ENCODE results near the gene HOXD8. TPM values are rescaled to one million over a fixed set of nuclear protein-coding genes. Genes with fewer than 3 reads are reported as not detected.

HOXD8 gene
- total and polyA plus RNA-seq, 2 of the 8 experiments (the other 6 are each of a cell fraction or from before 2014, with no cell fraction given): not detected

- CTCF ChIA-PET (ENCODE audit: partially characterized antibody): interaction anchor here (0.6 to 7.5 kb wide), 16 partner anchors 10 to 478 kb away, joined by 3 to 60 read pairs (median 5); partner anchors contain the start of genes EVX2, HOXD1 and HOXD4
- POLR2A ChIA-PET (ENCODE audit: partially characterized antibody): no interaction called here
- no peak overlapping the region for H3K27ac ChIP-seq (ENCODE audit: low read depth, low read length)
- TF ChIP-seq CHD1 (IDR thresholded peaks at IDR 0.05; ENCODE audit: low read depth, low read length): no peak
- no peak for TF ChIP-seq CEBPB (IDR thresholded peaks at IDR 0.05; ENCODE audit: low read depth, low read length)
- TF ChIP-seq ATF3 (IDR thresholded peaks at IDR 0.05; ENCODE audit: insufficient read depth, low read depth, low read length): no peak
- TF ChIP-seq BRCA1 (IDR thresholded peaks at IDR 0.05; ENCODE audit: low read depth, low read length): no peak
- no peak for TF ChIP-seq SP2 (IDR thresholded peaks at IDR 0.05; ENCODE audit: low read length)
- no peak for TF ChIP-seq CBX8 (IDR thresholded peaks at IDR 0.05; ENCODE audit: borderline replicate concordance, low read depth, low read length)
- TF ChIP-seq RBBP5 (IDR thresholded peaks at IDR 0.05; ENCODE audit: borderline replicate concordance, low read depth, low read length): no peak
- TF ChIP-seq NANOG (IDR thresholded peaks at IDR 0.05; ENCODE audit: insufficient read depth, low read depth, low read length, poor library complexity, severe bottlenecking): no peak
- no peak for TF ChIP-seq RXRA (IDR thresholded peaks at IDR 0.05; ENCODE audit: insufficient read depth, low read depth, low read length)
- no peak for TF ChIP-seq FOSL1 (IDR thresholded peaks at IDR 0.05; ENCODE audit: insufficient read depth, low read depth, low read length)
- TF ChIP-seq CBX5 (IDR thresholded peaks at IDR 0.05; ENCODE audit: low read depth, low read length): no peak
- TF ChIP-seq RFX5 (IDR thresholded peaks at IDR 0.05; ENCODE audit: borderline replicate concordance, low read depth, low read length): no peak
- TF ChIP-seq, protein P1, sequence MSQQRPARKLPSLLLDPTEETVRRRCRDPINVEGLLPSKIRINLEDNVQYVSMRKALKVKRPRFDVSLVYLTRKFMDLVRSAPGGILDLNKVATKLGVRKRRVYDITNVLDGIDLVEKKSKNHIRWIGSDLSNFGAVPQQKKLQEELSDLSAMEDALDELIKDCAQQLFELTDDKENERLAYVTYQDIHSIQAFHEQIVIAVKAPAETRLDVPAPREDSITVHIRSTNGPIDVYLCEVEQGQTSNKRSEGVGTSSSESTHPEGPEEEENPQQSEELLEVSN (IDR thresholded peaks at IDR 0.05): no peak
Observed at GRCh38 chr2:176174382-176174823, 44.9 kb downstream of the HOXD8 start.

More at GRCh38 chr2:176174382-176174823, 44.9 kb downstream of the HOXD8 start:
- Histone ChIP-seq H2BK15ac (ENCODE audit: low read length) (no peak overlapping the region), H4K91ac (replicated peaks; ENCODE audit: insufficient read length, low read length) (no peak overlapping the region), H3K4me1 (replicated peaks in 1 of 4; ENCODE audit: control insufficient read depth in 3 of 4, insufficient read depth in 4 of 4, low read length in 3 of 4) (peaks cover 3 to 28% (median 16%) of the 10 kb centered on the region in 4 experiments), H3K27me3 (replicated peaks in 1 of 4; ENCODE audit: control insufficient read depth in 3 of 4, extremely low read depth in 1 of 4, insufficient read depth in 3 of 4, low read length in 3 of 4) (peaks cover 94 to 100% (median 99%) of the 10 kb centered on the region in 4 experiments), H3K23me2 (ENCODE audit: low read depth, low read length) (peaks cover 9% of the 10 kb centered on the region; the same call in 1 of the 2 replicates), H2BK120ac (replicated peaks; ENCODE audit: low read depth, low read length) (no peak overlapping the region), H4K8ac (ENCODE audit: extremely low read depth, insufficient read depth, low read length) (no peak overlapping the region), H4K20me1 (replicated peaks in 1 of 2; ENCODE audit: control insufficient read depth in 1 of 2, insufficient read depth in 2 of 2, low read length in 2 of 2) (peaks cover 3 to 39% of the 10 kb centered on the region in 2 experiments), H3K56ac (replicated peaks; ENCODE audit: insufficient read length, low read depth, low read length) (no peak overlapping the region), H3K18ac (ENCODE audit: extremely low read depth, low read length) (peak overlapping the region; percentile 72; the same call in 1 of the 2 replicates), H4K5ac (ENCODE audit: insufficient read length, low read depth, low read length) (no peak overlapping the region), H3K4ac (replicated peaks; ENCODE audit: insufficient read length, low read depth, low read length) (no peak overlapping the region), H2BK20ac (ENCODE audit: low read length) (no peak overlapping the region), H3K23ac (ENCODE audit: insufficient read length) (no peak overlapping the region), H3K79me1 (ENCODE audit: low read depth, low read length) (no peaks in the 10 kb centered on the region), H2AK5ac (ENCODE audit: low read depth, low read length) (no peak overlapping the region), H3K79me2 (ENCODE audit: control insufficient read depth in 1 of 2, insufficient read depth in 2 of 2, low read length in 2 of 2) (no peaks in the 10 kb centered on the region), H2AFZ (ENCODE audit: low read length) (no peak overlapping the region), H3K4me3 (ENCODE audit: extremely low read depth in 1 of 4, insufficient read depth in 2 of 4, low read depth in 3 of 4, low read length in 4 of 4) (peak overlapping the region in 1 of 4 experiments; percentile 45; a peak in 1 of 8 replicates), H2BK5ac (ENCODE audit: low read depth, low read length) (no peak overlapping the region), H2BK12ac (ENCODE audit: low read depth, low read length) (no peak overlapping the region), H3K9me3 (ENCODE audit: insufficient read depth in 2 of 2, low read depth in 1 of 2, low read length in 1 of 2) (no peaks in the 10 kb centered on the region), H3K14ac (ENCODE audit: insufficient read length) (no peak overlapping the region), H3K36me3 (ENCODE audit: control insufficient read depth in 2 of 4, insufficient read depth in 4 of 4, low read length in 3 of 4) (no peaks in the 10 kb centered on the region; a peak in 1 of 8 replicates), H3K4me2 (ENCODE audit: insufficient read depth in 1 of 2, low read depth in 2 of 2, low read length in 2 of 2) (peak overlapping the region; percentile 67 to 69), H3K9ac (replicated peaks in 1 of 4; ENCODE audit: extremely low read depth in 1 of 4, low read depth in 3 of 4, low read length in 3 of 4) (no peak overlapping the region)
- peak in 1 of 2 experiments; percentile 48 for DNase-seq (ENCODE audit: low read depth in 1 of 2, low spot score in 2 of 2)
- FAIRE-seq: no peak
- 5% methylated on average over 14 of the region's 14 CpGs; no CpG with 5 or more reads in 1 of the 2 experiments for WGBS, 2 experiments (ENCODE audit: extremely low coverage in 1 of 2, insufficient coverage in 1 of 2, insufficient read length in 1 of 2, insufficient replicate concordance in 2 of 2, low coverage in 1 of 2, low lambda C conversion rate in 2 of 2, missing lambda C conversion rate in 1 of 2)
